M059J (cell line): ENCODE measurements around the gene NCAM1. TPM values are rescaled to one million over a fixed set of nuclear protein-coding genes. Genes with fewer than 3 reads are reported as not detected.

ENCODE experiments used
- DNase-seq: peaks from one replicate; pipeline ENCODE4 v3.0.0-alpha.2; 2012; ENCODE audit warnings: low read depth
- total RNA-seq: library from RNA; depleted of rRNA; stranded (reverse); fragments of >200 nt; shearing (Covaris generic); gene quantifications from 2 replicates; pipeline ENCODE4 v1.2.3, GENCODE V29; 2014

Gene NCAM1
- total RNA-seq, 1 experiment from 2014 or later, result not detected

DNA sequence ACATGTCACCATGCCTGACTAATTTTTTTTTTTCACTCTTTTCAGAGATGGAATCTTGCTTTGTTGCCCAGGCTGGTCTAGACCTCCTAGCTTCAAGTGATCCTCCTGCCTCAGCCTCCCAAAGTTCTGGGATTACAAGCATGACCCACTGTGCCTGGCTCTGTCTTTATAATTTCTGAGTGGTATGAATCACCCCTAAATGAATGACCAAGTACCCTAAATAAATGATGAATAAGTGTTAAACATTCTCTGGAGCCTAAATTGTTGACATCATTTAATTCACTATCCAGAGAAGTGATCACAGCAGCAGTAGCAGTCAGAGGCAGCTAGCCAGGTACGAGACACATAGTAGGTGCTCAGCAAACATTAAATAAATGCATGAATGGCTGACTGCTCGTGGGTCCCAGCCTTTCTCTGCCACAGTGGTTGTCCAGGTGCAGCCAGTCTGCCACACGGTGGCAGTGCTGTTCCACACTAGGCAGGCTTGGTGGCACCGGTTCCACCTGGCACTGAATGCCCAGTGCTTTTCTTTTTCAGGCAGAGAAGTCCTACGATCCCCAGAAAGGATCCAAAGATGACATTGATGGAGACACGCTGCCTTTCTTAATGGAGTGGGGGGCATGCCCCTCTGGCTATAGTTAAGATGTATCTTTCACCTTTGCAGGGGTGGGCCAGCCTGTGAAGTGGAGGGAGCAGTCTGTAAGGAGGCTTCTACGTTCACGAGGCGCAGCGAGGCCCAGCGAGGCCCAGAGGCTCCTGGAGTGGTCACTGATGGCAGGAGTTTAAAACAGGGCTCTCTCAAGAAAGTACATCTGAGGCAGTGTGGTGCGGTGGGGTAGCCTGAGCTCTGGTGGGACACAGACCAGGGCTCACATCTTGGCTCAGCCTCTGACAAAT lies 344.5 kb downstream of the NCAM1 start:
- peak; percentile 72 for DNase-seq

DNA sequence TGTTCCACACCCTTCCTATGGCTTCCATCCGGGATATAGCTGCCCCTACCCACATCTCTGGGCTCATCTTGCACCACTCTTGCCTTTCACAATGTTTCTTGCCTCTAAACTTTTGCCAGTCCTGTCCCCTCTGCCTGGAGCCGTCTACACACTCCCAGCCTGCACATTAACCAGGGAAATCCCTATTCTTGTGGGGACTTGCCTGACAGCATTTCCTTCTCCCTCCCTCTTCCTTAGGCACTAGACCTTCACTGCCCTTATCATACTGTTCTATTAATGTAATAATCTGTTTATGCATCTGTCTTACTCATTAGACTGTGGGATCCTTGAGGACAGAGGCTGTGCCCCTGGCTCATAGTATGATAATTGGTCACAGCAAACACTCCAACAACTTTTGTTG lies 347.4 kb downstream of the NCAM1 start:
- DNase-seq, result no peak

DNA sequence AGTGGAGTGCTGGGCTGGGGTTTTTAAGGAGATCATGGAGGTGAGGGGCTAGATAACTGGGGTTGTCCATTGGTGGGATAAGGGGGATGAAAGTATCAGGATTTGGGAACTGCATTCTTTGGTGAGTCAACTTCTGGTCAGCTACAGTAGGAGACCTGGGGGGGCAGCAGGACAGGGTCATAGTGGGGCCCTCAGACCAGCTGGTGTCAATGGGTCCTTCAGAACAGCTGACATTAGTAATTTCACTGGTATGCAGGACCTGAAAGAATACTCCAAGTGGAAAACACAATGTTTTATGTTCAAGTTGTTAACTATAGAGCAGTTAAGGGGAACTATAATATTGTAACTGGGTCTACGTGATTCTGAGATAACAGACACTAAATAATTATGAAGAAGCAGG lies 350.3 kb downstream of the NCAM1 start:
- DNase-seq, result peak; percentile 58

DNA sequence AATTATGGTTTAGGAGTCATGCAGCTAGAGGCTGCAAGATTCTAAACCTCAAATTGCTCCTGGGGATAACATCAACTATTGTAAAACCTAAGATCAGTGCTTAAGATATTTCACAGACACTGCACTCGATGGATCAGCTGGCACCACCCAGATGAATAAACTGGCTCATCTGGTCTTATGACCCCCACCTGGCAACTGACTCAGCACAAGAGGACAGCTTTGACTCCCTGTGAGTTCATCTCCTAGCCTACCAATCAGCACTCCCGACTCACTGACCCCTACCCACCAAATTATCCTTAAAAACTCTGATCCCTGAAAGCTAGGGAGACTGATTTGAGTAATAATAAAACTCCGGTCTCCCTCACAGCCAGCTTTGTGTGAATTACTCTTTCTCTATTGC lies 352.4 kb downstream of the NCAM1 start:
- DNase-seq, result peak; percentile 74

DNA sequence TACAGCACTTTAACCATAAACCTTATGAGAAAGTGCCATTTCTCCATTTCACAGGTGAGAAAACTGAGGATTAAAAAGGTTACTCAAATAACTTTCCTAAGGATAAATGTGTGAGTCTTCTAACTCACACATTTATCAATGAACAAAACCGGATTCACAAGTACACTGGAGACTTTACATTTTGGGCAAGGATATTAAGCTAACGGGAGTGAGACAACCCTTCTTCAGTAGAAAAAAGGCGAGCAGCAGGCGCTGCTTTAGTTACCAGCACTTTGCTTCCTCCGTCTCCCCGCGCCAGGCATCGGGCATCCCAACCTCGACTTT lies 352.8 kb downstream of the NCAM1 start:
- no peak for DNase-seq

DNA sequence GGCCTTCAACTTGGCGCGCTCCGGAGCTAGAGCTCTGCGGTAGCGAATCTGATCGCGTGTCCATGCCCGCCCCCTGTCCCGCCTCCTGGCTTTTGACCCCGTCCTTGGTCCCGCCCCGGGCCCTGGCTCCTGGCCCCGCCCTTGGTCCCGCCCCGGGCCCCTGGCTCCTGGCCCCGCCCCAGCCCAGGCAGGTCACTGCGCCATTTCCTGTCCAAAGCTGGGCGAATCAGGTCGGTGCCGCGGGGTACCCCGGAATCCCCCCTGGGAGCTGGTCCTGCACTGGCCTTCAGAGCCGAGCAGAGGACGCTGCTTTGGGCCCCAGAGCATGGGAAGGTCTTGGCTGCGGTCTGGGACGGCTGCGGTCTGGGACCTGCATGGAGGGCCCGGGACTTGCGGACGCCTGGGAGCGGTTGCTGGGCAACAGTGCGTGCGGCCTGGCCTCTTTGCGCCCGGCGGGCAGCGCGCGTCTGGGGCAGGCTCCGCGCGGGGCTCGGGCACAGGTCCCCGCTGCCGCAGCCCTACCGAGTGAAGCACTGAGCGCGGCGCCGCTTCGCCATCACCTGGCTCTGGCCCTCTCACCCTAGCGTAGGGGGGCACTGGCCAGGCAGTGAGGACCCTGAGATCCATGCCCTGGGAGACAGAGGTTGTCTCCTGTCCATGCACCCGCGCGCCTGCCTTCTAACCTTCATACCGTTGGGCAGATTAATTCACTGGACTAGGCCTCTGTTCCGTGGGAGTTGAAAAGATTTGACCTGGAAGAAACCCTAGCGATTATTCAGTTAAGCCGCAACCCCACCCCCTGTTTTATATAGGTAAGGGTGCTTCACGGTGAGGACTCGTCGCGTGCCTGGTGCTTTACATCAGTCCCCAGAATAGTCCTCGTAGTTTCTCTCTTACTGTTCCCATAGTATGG lies 353.4 kb downstream of the NCAM1 start, which contains the start of gene TTC12:
TTC12 (plus strand) TSS at position 195 of the 913 bp plus-strand sequence. CDS start 1,675 bp downstream, outside the sequence.
- peak; percentile 89 for DNase-seq

DNA sequence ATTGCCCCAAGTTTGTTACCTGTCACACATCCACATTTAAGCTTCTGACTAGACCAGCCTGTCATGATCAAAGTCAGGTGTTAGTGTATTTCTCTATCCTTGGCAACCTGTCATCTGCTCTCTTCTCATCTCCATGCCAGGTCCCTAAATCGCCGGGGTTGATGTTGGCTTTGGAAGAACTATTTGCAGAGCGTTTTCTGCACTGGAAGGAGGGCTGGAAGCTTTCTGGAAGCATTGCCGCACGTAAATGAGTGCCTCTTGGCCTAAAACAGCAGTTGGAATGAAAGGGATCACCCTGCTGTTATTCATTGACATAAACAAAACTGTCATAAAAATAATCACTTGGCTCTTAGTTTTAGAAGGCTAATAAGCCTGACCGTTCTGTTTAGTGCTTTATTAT lies 354.6 kb downstream of the NCAM1 start:
- DNase-seq, result no peak

DNA sequence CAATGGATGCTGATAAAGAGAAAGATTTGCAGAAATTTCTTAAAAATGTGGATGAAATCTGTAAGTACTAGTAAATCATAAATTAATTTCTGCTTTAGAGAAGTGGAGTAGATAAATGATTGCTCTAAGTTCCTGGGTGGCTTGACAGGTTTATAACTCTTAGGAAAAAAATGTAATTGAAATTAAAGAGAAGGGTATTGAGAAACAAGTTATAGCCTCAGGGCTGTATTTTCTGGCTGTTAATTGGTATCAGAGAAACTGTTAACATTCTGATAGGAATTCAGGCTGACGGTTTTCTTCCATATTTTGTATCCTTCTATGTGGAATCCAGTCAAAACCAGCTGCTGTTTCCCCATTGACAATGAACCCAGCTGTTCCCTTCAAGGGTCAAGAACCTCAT lies 355.0 kb downstream of the NCAM1 start:
- DNase-seq, result no peak

DNA sequence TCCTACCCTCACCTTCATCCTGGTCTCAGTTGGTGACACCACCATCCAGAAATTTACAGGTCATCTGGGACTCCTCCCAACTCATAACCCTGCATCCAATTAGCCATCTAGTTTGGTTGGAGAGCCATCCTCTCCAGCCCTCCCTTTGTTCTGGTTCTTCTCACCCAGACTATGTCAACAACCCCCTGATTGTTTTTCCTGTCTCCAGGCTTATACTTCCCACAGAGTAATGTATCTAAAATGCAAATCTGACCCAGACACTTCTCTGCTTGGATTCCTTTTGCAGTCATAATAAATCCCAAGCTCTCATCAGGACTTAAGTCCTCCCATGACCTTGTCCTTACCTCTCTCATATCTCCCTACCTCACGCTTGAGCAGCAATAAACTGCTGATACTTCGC lies 356.1 kb downstream of the NCAM1 start:
- no peak for DNase-seq

DNA sequence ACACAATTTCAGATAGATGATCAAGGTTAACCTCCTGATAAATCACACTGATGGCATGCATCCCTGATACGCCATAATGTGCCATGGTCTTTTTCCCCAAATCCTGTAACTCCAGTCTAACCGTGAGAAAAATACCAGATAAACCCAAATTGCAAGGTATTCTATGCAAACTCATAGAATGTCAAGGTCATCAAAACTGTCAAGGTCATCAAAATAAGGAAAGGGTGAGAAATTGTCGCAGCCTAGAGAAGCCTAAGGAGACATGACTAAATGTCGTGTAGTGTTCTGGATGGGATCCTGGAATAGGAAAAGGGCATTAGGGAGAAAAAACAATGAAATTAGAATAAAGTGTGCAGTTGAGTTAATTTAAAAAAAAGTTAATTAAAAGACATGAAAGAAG lies 357.9 kb downstream of the NCAM1 start:
- DNase-seq, result no peak

DNA sequence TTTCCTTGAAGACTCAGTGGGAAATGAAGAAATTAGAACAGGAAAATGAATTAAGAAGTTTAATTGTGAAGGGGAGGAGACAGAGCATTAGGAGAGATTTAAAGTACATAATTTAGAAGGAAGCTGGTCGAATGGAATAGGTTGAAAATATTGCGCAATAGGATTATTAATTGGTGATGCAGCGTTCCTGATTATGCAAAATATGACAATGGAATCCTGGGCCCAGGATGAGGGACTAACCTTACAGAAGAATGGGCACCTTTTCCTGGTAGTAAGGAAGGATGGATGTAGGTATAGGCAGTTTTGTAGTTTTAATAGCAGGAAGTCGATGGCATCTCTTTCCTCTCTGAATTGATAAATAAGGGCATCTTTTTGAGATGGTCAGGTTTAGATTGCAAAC lies 360.9 kb downstream of the NCAM1 start:
- DNase-seq, result no peak

DNA sequence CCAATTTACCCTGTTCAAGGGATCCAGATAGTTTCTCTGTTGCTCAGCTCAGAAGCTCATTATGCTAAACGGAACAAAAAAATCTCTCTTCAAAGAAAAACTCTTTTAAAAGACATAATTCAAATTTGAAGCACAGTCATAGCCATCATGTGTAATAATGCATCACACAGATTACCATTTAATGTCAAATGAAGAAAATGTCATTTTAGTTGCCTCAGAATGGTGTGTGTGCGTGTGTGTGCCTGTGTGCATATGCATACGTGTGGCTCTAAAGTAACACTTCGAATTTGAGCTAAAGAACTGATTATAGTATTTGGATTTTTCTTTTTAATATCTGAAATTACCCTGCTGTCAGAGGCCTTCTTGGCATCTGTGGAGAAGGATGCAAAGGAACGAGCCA lies 363.0 kb downstream of the NCAM1 start:
- DNase-seq, result no peak
